Naive thymus-derived CD8-positive, alpha-beta T cell (primary cell): ENCODE results near the gene ILK. TPM values are rescaled to one million over a fixed set of nuclear protein-coding genes. Genes with fewer than 3 reads are reported as not detected.

ENCODE experiments used
- ATAC-seq, 2 donors: fragments of 150-1000 bp; cut with Tn5 transposase in 1 of 2; sonication (Bioruptor Pico), chemical (Tn5 transposase) in 1 of 2; 1 replicate in 1 of 2; 2 replicates in 1 of 2; pipeline ENCODE4 v1.10.0; 2021; ENCODE audit warnings: mild to moderate bottlenecking in 2 of 2, moderate library complexity in 2 of 2
- POLR2A ChIA-PET: fragments of 350-600 bp; sonication (Branson Sonifier 250); formaldehyde crosslinking; loops from one replicate; lab custom pipeline; 2021; ENCODE audit warnings: antibody characterized with exemption; lab: Charles Lee
- DNase-seq, 10 donors: peaks; one replicate each; pipeline versions ENCODE4 v3.0.0 to v3.0.0-alpha.2; 2020 to 2022
- H3K27ac Mint-ChIP-seq, 10 donors: one replicate each; pipeline ENCODE4 v1.8.0; 2020 to 2022; ENCODE audit warnings: mild to moderate bottlenecking in 10 of 10, mixed read lengths in 10 of 10, moderate library complexity in 4 of 10, inconsistent platforms in 1 of 10
- H3K27me3 Mint-ChIP-seq, 5 donors: one replicate each; pipeline ENCODE4 v1.8.0; 2021 to 2022; ENCODE audit warnings: mixed read lengths in 5 of 5
- H3K36me3 Mint-ChIP-seq, 3 donors: one replicate each; pipeline ENCODE4 v1.8.0; 2020 to 2022; ENCODE audit warnings: mixed read lengths in 3 of 3, mild to moderate bottlenecking in 2 of 3, inconsistent platforms in 1 of 3
- H3K4me1 Mint-ChIP-seq, 4 donors: one replicate each; pipeline ENCODE4 v1.8.0; 2021 to 2022; ENCODE audit warnings: mixed read lengths in 4 of 4
- H3K4me3 Mint-ChIP-seq, 10 donors: one replicate each; pipeline ENCODE4 v1.8.0; 2020 to 2022; ENCODE audit warnings: mild to moderate bottlenecking in 10 of 10, mixed read lengths in 10 of 10, moderate library complexity in 6 of 10, inconsistent platforms in 1 of 10
- H3K9me3 Mint-ChIP-seq, 9 donors: one replicate each; pipeline ENCODE4 v1.8.0; 2020 to 2022; ENCODE audit warnings: mixed read lengths in 9 of 9, mild to moderate bottlenecking in 3 of 9, inconsistent platforms in 1 of 9, moderate library complexity in 1 of 9
- polyA plus RNA-seq, 3 donors: library from polyadenylated mRNA; unstranded; fragments of 300-500 nt; fragmentation: Illumina TruSeq; gene quantifications; one replicate each; pipeline ENCODE4 v1.2.3, GENCODE V29; 2021
- total RNA-seq, 8 experiments: library from RNA in 2 of 8; stranded (reverse) in 2 of 8; gene quantifications; one replicate each; pipeline ENCODE4 v1.2.3 and lab custom pipeline; 2021 to 2026

The ILK gene
- total and polyA plus RNA-seq, 5 experiments from 2014 or later, result 63.7 to 93.5 (median 72.5) TPM

GRCh38 chr11:6578134-6578533, 25.4 kb upstream of the ILK start:
- DNase-seq (no peak), ATAC-seq (peak in 1 of 2 donors; percentile 35)
- Mint-ChIP-seq H3K36me3 (peaks cover 16 to 31% (median 25%) of the 10 kb centered on the region in 3 donors), H3K27ac (peak overlapping the region in 1 of 10 donors; percentile 13), H3K4me3 (no peak overlapping the region), H3K27me3 (no peaks in the 10 kb centered on the region), H3K9me3 (peaks cover under 1 to 14% (median 8%) of the 10 kb centered on the region in 9 donors), H3K4me1 (peaks cover 0 to 13% (median 8%) of the 10 kb centered on the region in 4 donors)
- POLR2A ChIA-PET, result no interaction called here

- Mint-ChIP-seq H3K36me3 (peaks cover 32 to 40% (median 35%) of the 10 kb centered on the region in 3 donors), H3K27ac (no peak overlapping the region), H3K27me3 (no peaks in the 10 kb centered on the region), H3K4me1 (peaks cover 0 to 11% (median 8%) of the 10 kb centered on the region in 4 donors), H3K9me3 (peaks cover 7 to 29% (median 21%) of the 10 kb centered on the region in 9 donors), H3K4me3 (no peak overlapping the region)
- DNase-seq (no peak), ATAC-seq (no peak)
- POLR2A ChIA-PET, result interaction anchor here (0.7 kb wide), 1 partner anchor 10 kb away, joined by 3 read pairs; no protein-coding TSS in a partner anchor
These were observed 23.9 kb upstream of the ILK start for GRCh38 chr11:6579681-6580080.

GRCh38 chr11:6583584-6583983, 20.0 kb upstream of the ILK start:
- POLR2A ChIA-PET, result no interaction called here
- ATAC-seq (no peak), DNase-seq (no peak)
- H3K27ac Mint-ChIP-seq, result no peak overlapping the region
- no peaks in the 10 kb centered on the region for H3K27me3 Mint-ChIP-seq
- peaks cover 7 to 31% (median 22%) of the 10 kb centered on the region in 9 donors for H3K9me3 Mint-ChIP-seq
- H3K4me1 Mint-ChIP-seq, result peaks cover 0 to 2% (median under 1%) of the 10 kb centered on the region in 4 donors
- H3K4me3 Mint-ChIP-seq, result no peak overlapping the region
- H3K36me3 Mint-ChIP-seq, result peaks cover 35 to 45% (median 38%) of the 10 kb centered on the region in 3 donors

GRCh38 chr11:6584528-6584927, 19.0 kb upstream of the ILK start:
- peaks cover 35 to 45% (median 44%) of the 10 kb centered on the region in 3 donors for H3K36me3 Mint-ChIP-seq
- DNase-seq (no peak), ATAC-seq (no peak)
- H3K4me1 Mint-ChIP-seq, result peaks cover 0 to 2% (median under 1%) of the 10 kb centered on the region in 4 donors
- H3K4me3 Mint-ChIP-seq, result no peak overlapping the region
- POLR2A ChIA-PET, result no interaction called here
- no peaks in the 10 kb centered on the region for H3K27me3 Mint-ChIP-seq
- H3K9me3 Mint-ChIP-seq, result peaks cover 7 to 31% (median 22%) of the 10 kb centered on the region in 9 donors
- no peak overlapping the region for H3K27ac Mint-ChIP-seq

- Mint-ChIP-seq H3K4me3 (no peak overlapping the region), H3K27me3 (no peaks in the 10 kb centered on the region), H3K4me1 (peaks cover 0 to 2% (median under 1%) of the 10 kb centered on the region in 4 donors), H3K27ac (peak overlapping the region in 1 of 10 donors; percentile 0), H3K9me3 (peaks cover 7 to 31% (median 22%) of the 10 kb centered on the region in 9 donors), H3K36me3 (peaks cover 30 to 41% (median 39%) of the 10 kb centered on the region in 3 donors)
- ATAC-seq (no peak), DNase-seq (no peak)
- POLR2A ChIA-PET, result interaction anchor here (1.1 kb wide), 1 partner anchor 33 kb away, joined by 3 read pairs; the partner anchor contains the start of gene TPP1
These were observed 16.9 kb upstream of the ILK start for GRCh38 chr11:6586434-6587359.

GRCh38 chr11:6587360-6587953, 16.1 kb upstream of the ILK start:
- Mint-ChIP-seq H3K27me3 (no peaks in the 10 kb centered on the region), H3K9me3 (peaks cover 7 to 26% (median 21%) of the 10 kb centered on the region in 9 donors), H3K36me3 (peaks cover 26 to 42% (median 33%) of the 10 kb centered on the region in 3 donors), H3K27ac (peak overlapping the region in 1 of 10 donors; percentile 43), H3K4me1 (peaks cover 0 to 5% (median 2%) of the 10 kb centered on the region in 4 donors), H3K4me3 (no peak overlapping the region)
- DNase-seq (no peak), ATAC-seq (no peak)
- POLR2A ChIA-PET, result interaction anchor here (1.1 kb wide), 1 partner anchor 32 kb away, joined by 3 read pairs; the partner anchor contains the start of gene TPP1

- Mint-ChIP-seq H3K36me3 (peaks cover 20 to 44% (median 27%) of the 10 kb centered on the region in 3 donors), H3K4me3 (no peak overlapping the region), H3K27ac (peak overlapping the region in 1 of 10 donors; percentile 33), H3K4me1 (peaks cover 0 to 9% (median 2%) of the 10 kb centered on the region in 4 donors), H3K27me3 (no peaks in the 10 kb centered on the region), H3K9me3 (peaks cover 7 to 21% (median 16%) of the 10 kb centered on the region in 9 donors)
- ATAC-seq (no peak), DNase-seq (no peak)
- POLR2A ChIA-PET, result no interaction called here
These were observed 15.6 kb upstream of the ILK start for GRCh38 chr11:6588018-6588417.

- H3K4me1 Mint-ChIP-seq, result peaks cover 33 to 59% (median 39%) of the 10 kb centered on the region in 4 donors
These were observed 9.3 kb upstream of the ILK start for GRCh38 chr11:6594142-6594768.

GRCh38 chr11:6596239-6596877, 7.2 kb upstream of the ILK start:
- Mint-ChIP-seq H3K27me3 (no peaks in the 10 kb centered on the region), H3K4me1 (peaks cover 38 to 73% (median 45%) of the 10 kb centered on the region in 4 donors), H3K27ac (peak overlapping the region in 6 of 10 donors; percentile 5 to 67 (median 32)), H3K4me3 (no peak overlapping the region), H3K9me3 (no peaks in the 10 kb centered on the region), H3K36me3 (peaks cover 2 to 85% (median 11%) of the 10 kb centered on the region in 3 donors)
- POLR2A ChIA-PET, result no interaction called here
- no peak for DNase-seq
- no peak for ATAC-seq

More at GRCh38 chr11:6594142-6594768, 9.3 kb upstream of the ILK start:
- DNase-seq, result no peak
- Mint-ChIP-seq H3K36me3 (peaks cover 4 to 79% (median 11%) of the 10 kb centered on the region in 3 donors), H3K4me3 (no peak overlapping the region), H3K27me3 (no peaks in the 10 kb centered on the region), H3K27ac (peak overlapping the region in 7 of 10 donors; percentile 5 to 81 (median 70)), H3K9me3 (no peaks in the 10 kb centered on the region)
- ATAC-seq, result no peak
- POLR2A ChIA-PET, result no interaction called here

DNA sequence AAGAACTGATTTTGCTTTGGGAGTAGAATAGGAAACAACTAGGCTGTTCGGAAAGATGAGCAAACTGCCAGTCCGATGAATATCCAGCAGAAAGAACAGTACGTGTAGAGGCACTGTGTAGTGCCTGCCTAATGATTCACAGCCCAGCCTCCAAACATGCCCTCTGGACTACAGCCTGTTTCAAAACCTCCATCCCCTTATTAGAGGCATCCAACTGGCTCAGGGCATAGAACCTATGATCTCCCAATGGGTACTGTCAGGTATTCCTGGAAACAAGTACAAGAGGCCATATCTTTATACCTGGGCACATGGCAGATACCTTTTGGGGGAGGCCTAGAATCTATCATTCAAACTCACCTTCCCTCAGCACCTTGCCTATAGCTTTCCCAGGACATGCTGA, 5.0 kb upstream of the ILK start:
- peaks cover 2 to 75% (median 11%) of the 10 kb centered on the region in 3 donors for H3K36me3 Mint-ChIP-seq
- H3K27me3 Mint-ChIP-seq, result no peaks in the 10 kb centered on the region
- POLR2A ChIA-PET, result interaction anchor here (1.1 kb wide), 1 partner anchor 85 kb away, joined by 3 read pairs; the partner anchor contains the start of gene MRPL17
- no peaks in the 10 kb centered on the region for H3K9me3 Mint-ChIP-seq
- ATAC-seq (no peak), DNase-seq (no peak)
- peak overlapping the region in 1 of 10 donors; percentile 49 for H3K4me3 Mint-ChIP-seq
- peaks cover 40 to 60% (median 42%) of the 10 kb centered on the region in 4 donors for H3K4me1 Mint-ChIP-seq
- peak overlapping the region in 4 of 10 donors; percentile 27 to 81 (median 52) for H3K27ac Mint-ChIP-seq

GRCh38 chr11:6599449-6599848, 4.1 kb upstream of the ILK start:
- Mint-ChIP-seq H3K27ac (peak overlapping the region in 6 of 10 donors; percentile 14 to 81 (median 31)), H3K4me1 (peaks cover 32 to 51% (median 34%) of the 10 kb centered on the region in 4 donors), H3K4me3 (peak overlapping the region in 4 of 10 donors; percentile 15 to 65 (median 24)), H3K27me3 (no peaks in the 10 kb centered on the region), H3K9me3 (no peaks in the 10 kb centered on the region), H3K36me3 (peaks cover 2 to 66% (median 7%) of the 10 kb centered on the region in 3 donors)
- no peak for ATAC-seq
- POLR2A ChIA-PET, result interaction anchor here (0.5 to 1.2 kb wide), 4 partner anchors 13 to 1519 kb away, joined by 3 to 4 read pairs (median 4); partner anchors contain the start of genes MRPL17 and TAF10
- DNase-seq, result no peak
